Mesendoderm (in vitro differentiated cells): ENCODE measurements around the gene MIF4GD.

ENCODE experiments used
- DNase-seq: peaks from one replicate; pipeline ENCODE4 v3.0.0; 2013
- H2AK5ac ChIP-seq: 2 replicates; pipeline ENCODE4 v1.6.1; 2013; ENCODE audit warnings: low read length, inconsistent platforms
- H2BK120ac ChIP-seq: 2 replicates; pipeline ENCODE4 v1.6.1; 2013; ENCODE audit warnings: low read depth, mild to moderate bottlenecking, low read length, moderate library complexity, mixed read lengths
- H2BK15ac ChIP-seq: replicated peaks from 2 replicates; pipeline ENCODE4 v1.6.1; 2013; ENCODE audit warnings: low read depth, mild to moderate bottlenecking, moderate library complexity
- H2BK5ac ChIP-seq: 2 replicates; pipeline ENCODE4 v1.6.1; 2013; ENCODE audit warnings: low read length, inconsistent platforms
- H3K18ac ChIP-seq: 2 replicates; pipeline ENCODE4 v1.6.1; 2013; ENCODE audit warnings: mild to moderate bottlenecking, low read length, mixed read lengths
- H3K23ac ChIP-seq: one replicate; pipeline ENCODE4 v1.6.1; 2013; ENCODE audit warnings: low read length
- H3K27ac ChIP-seq: 2 replicates; pipeline ENCODE4 v1.5.1; 2013; ENCODE audit warnings: low read depth, mild to moderate bottlenecking, inconsistent platforms, low read length, moderate library complexity
- H3K27me3 ChIP-seq: 2 replicates; pipeline ENCODE4 v1.6.1; 2013; ENCODE audit warnings: low read length, control low read depth, mild to moderate bottlenecking, inconsistent platforms; ENCODE audit not compliant: insufficient read depth, poor library complexity
- H3K36me3 ChIP-seq: 2 replicates; pipeline ENCODE4 v1.6.1; 2013; ENCODE audit warnings: low read length, inconsistent platforms; ENCODE audit not compliant: control insufficient read depth, insufficient read depth
- H3K4ac ChIP-seq: one replicate; pipeline ENCODE4 v1.6.1; 2013; ENCODE audit warnings: low read depth, mild to moderate bottlenecking, low read length, moderate library complexity
- H3K4me1 ChIP-seq: 2 replicates; pipeline ENCODE4 v1.6.1; 2013; ENCODE audit warnings: low read depth, low read length, inconsistent platforms; ENCODE audit not compliant: control insufficient read depth
- H3K4me2 ChIP-seq: 2 replicates; pipeline ENCODE4 v1.6.1; 2013; ENCODE audit warnings: low read length
- H3K4me3 ChIP-seq: 2 replicates; pipeline ENCODE4 v1.5.1; 2013; ENCODE audit warnings: mild to moderate bottlenecking, low read length
- H3K56ac ChIP-seq: one replicate; pipeline ENCODE4 v1.6.1; 2013; ENCODE audit warnings: low read length
- H3K79me1 ChIP-seq: 2 replicates; pipeline ENCODE4 v1.6.1; 2013; ENCODE audit warnings: low read length, inconsistent platforms
- H3K79me2 ChIP-seq: 2 replicates; pipeline ENCODE4 v1.6.1; 2013; ENCODE audit warnings: mild to moderate bottlenecking, low read length; ENCODE audit not compliant: control insufficient read depth, insufficient read depth
- H3K9ac ChIP-seq: 2 replicates; pipeline ENCODE4 v1.6.1; 2013; ENCODE audit warnings: low read length, inconsistent platforms
- H4K5ac ChIP-seq: one replicate; pipeline ENCODE4 v1.6.1; 2013; ENCODE audit warnings: low read length
- H4K8ac ChIP-seq: one replicate; pipeline ENCODE4 v1.6.1; 2013; ENCODE audit warnings: low read depth, mild to moderate bottlenecking, control low read depth, low read length, moderate library complexity
- WGBS: extraction: QIAGEN DNeasy Blood & Tissue Kit; methylation state at CpG from one replicate; pipeline ENCODE4 v1.1.7; 2013; ENCODE audit warnings: low lambda C conversion rate, missing lambda C conversion rate; ENCODE audit not compliant: insufficient coverage; ENCODE audit errors: extremely low coverage; 5-methylcytosine and 5-hydroxymethylcytosine counted together

Gene MIF4GD

DNA sequence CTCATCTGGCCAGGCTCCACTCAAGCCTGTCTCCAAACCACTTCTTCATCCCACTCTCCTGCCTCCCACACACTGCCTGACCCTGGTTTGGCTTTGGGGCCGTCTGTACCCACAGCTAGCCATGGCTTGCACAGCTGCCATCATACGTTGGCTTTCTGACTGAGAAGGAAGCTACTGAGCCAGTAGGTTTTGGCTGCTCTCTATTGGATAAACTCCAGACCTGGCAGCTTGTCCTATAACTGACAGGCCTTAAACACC is 3.9 kb downstream of the MIF4GD start:
- Histone ChIP-seq H2BK120ac (no peak overlapping the region), H3K4me1 (peaks cover 5% of the 10 kb centered on the region)
- no peak for DNase-seq

DNA sequence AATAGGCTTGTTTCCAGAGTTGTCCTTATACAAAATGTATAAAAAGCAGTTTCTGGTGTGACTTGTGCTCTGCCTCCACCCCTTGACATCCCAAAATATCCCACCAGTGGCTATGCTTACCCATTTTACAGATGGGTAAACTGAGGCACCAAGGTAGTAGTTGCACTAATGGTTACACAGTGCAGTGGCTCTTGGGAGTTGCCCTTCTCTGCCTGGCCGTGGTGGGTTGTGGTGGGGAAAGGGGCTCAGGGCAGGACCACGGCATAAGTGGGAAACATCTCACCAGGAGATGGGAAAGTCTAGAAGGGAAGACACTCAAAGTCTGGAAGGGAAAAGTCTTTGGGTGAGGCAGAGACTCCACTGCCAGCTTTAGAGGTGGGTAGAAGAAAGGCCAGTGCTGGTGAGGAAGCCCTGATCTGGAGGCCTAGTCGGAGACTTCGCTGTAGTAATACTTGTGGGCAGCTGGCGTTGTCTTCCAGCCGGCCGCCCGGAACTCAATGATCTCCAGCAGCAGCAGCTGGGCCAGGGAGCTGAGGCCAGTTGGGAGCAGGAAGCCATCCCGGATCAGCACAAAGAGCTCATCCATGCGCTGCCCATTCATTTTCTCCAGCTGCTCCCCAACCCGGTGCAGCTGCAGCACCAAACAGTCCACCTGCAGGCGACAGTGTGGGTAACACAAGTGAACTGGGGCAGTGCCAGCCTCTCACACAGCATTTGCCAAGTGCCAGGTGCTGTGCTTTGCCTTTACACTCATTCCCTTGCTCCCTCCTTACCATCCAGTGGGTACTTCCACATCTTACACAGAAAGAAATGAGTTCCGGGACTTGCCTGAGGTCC is 4.5 kb downstream of the MIF4GD start:
- no peak overlapping the region for H3K27ac ChIP-seq
- no peak overlapping the region for H3K56ac ChIP-seq
- H3K4me2 ChIP-seq = no peak overlapping the region
- H2BK120ac ChIP-seq = no peak overlapping the region
- H3K9ac ChIP-seq = no peak overlapping the region
- H3K23ac ChIP-seq = no peak overlapping the region
- H3K4me1 ChIP-seq = peaks cover 5% of the 10 kb centered on the region
- DNase-seq = no peak
- peaks cover 12% of the 10 kb centered on the region for H3K36me3 ChIP-seq
- H3K18ac ChIP-seq = no peak overlapping the region
- H3K79me1 ChIP-seq = peaks cover 14% of the 10 kb centered on the region
- no peak overlapping the region for H4K5ac ChIP-seq
- no peak overlapping the region for H2BK5ac ChIP-seq
- H2AK5ac ChIP-seq = no peak overlapping the region
- H3K79me2 ChIP-seq = peaks cover 14% of the 10 kb centered on the region
- no peak overlapping the region for H4K8ac ChIP-seq
- H3K4ac ChIP-seq = no peak overlapping the region
- no peak overlapping the region for H3K4me3 ChIP-seq
- H2BK15ac ChIP-seq = no peak overlapping the region
- no peaks in the 10 kb centered on the region for H3K27me3 ChIP-seq
- no CpG with 5 or more reads among the region's 13 CpGs for WGBS

More for the DNA sequence above, 3.9 kb downstream of the MIF4GD start:
- no peak overlapping the region for H3K18ac ChIP-seq
- H3K27ac ChIP-seq = no peak overlapping the region
- H2AK5ac ChIP-seq = no peak overlapping the region
- H4K8ac ChIP-seq = no peak overlapping the region
- peaks cover 12% of the 10 kb centered on the region for H3K79me1 ChIP-seq
- peaks cover 11% of the 10 kb centered on the region for H3K79me2 ChIP-seq
- H2BK5ac ChIP-seq = no peak overlapping the region
- no peak overlapping the region for H3K9ac ChIP-seq
- no peak overlapping the region for H3K56ac ChIP-seq
- H4K5ac ChIP-seq = no peak overlapping the region
- no peak overlapping the region for H2BK15ac ChIP-seq
- no peak overlapping the region for H3K23ac ChIP-seq
- H3K27me3 ChIP-seq = no peaks in the 10 kb centered on the region
- peaks cover 12% of the 10 kb centered on the region for H3K36me3 ChIP-seq
- WGBS = no CpG with 5 or more reads among the region's 2 CpGs
- H3K4me2 ChIP-seq = no peak overlapping the region
- no peak overlapping the region for H3K4ac ChIP-seq
- no peak overlapping the region for H3K4me3 ChIP-seq

DNA sequence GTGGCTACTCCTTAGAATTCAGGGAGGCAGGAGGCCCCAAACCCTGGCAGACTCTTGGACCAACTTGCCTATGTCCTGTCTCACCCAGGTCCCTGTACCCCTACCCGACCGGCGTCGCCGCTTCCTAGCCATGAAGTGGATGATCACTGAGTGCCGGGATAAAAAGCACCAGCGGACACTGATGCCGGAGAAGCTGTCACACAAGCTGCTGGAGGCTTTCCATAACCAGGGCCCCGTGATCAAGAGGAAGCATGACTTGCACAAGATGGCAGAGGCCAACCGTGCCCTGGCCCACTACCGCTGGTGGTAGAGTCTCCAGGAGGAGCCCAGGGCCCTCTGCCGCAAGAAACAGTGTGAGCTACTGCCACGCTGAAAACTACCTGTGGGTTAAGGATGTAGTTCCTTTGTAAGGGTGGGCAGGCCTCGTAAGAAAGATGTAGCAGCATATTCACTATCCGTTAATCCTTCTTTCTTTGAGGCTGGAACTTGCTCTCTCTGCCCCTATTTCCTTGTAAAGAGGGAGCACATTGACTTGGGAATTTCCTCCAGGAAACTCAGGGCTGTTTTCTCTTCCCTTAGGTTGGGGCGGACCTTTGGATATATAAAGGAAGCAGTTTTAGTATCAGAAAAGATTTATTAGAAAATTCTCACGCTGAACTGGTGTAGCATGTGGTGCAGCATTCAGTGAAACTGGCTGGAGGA is 5.3 kb downstream of the MIF4GD start:
- Histone ChIP-seq H2BK5ac (no peak overlapping the region), H3K4me2 (no peak overlapping the region), H4K5ac (no peak overlapping the region), H3K23ac (no peak overlapping the region), H2BK15ac (no peak overlapping the region), H4K8ac (no peak overlapping the region), H3K18ac (no peak overlapping the region), H3K9ac (no peak overlapping the region), H3K27ac (no peak overlapping the region), H3K4ac (no peak overlapping the region), H3K4me1 (peaks cover 5% of the 10 kb centered on the region), H2AK5ac (no peak overlapping the region), H3K79me2 (peaks cover 19% of the 10 kb centered on the region), H2BK120ac (no peak overlapping the region), H3K79me1 (peaks cover 14% of the 10 kb centered on the region), H3K36me3 (peaks cover 12% of the 10 kb centered on the region), H3K56ac (no peak overlapping the region), H3K27me3 (no peaks in the 10 kb centered on the region), H3K4me3 (no peak overlapping the region)
- no CpG with 5 or more reads among the region's 17 CpGs for WGBS
- DNase-seq = no peak

DNA sequence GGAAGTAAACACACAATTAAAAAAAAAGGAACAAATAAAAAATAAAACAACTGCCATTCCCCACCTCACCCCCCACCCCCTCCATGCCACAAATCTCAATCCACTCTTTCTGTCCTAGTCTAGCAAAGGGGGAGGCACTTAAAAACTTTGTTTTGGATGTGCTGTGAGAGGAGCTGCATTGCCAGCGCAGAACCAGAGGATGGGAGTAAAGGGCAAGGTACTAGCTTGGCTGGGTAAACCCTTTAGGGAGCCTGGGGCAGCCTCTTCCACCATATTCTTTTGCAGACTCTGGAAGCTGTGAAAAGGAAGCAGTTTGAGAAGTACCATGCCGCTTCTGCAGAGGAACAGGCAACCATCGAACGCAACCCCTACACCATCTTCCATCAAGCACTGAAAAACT is 8.0 kb downstream of the MIF4GD start:
- H3K4ac ChIP-seq = no peak overlapping the region
- H3K27ac ChIP-seq = no peak overlapping the region
- H3K79me1 ChIP-seq = peaks cover 29% of the 10 kb centered on the region
- H3K56ac ChIP-seq = no peak overlapping the region
- H3K36me3 ChIP-seq = peaks cover 12% of the 10 kb centered on the region
- H3K4me3 ChIP-seq = no peak overlapping the region
- peak; percentile 35 for DNase-seq
- WGBS = no CpG with 5 or more reads among the region's 4 CpGs
- no peak overlapping the region for H2BK5ac ChIP-seq
- H2AK5ac ChIP-seq = no peak overlapping the region
- H4K5ac ChIP-seq = no peak overlapping the region
- H2BK15ac ChIP-seq = no peak overlapping the region
- H3K4me1 ChIP-seq = peaks cover 9% of the 10 kb centered on the region
- peak overlapping the region; percentile 99 for H3K9ac ChIP-seq
- no peak overlapping the region for H2BK120ac ChIP-seq
- peaks cover 38% of the 10 kb centered on the region for H3K79me2 ChIP-seq
- H3K4me2 ChIP-seq = no peak overlapping the region
- no peak overlapping the region for H3K18ac ChIP-seq
- no peak overlapping the region for H3K23ac ChIP-seq
- no peaks in the 10 kb centered on the region for H3K27me3 ChIP-seq
- H4K8ac ChIP-seq = no peak overlapping the region

DNA sequence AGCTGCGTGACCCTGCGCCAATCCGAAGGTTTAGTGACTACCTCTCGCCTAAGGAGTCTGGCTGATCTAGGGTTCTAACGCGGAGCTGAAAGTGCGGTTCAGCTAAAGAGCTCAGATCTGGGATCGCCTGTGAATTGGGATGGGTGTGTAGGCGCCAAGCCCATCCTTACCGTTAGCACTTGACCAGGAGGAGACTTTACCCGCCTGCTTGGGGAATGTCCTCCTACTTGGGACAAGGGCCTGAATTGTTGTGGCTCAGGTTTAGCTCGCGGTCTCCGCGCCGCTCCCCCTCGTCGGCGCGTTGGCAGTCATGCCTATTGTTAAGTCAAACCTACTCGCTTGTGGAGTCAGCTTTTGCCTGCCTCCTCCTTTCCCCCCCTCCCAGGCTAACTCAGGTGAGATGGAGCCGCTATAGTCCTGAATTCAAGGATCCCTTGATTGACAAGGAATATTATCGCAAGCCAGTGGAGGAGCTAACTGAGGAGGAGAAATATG is 8.9 kb downstream of the MIF4GD start:
- H3K4ac ChIP-seq = peak overlapping the region; percentile 75
- no CpG with 5 or more reads among the region's 23 CpGs for WGBS
- no peak overlapping the region for H4K8ac ChIP-seq
- peak; percentile 72 for DNase-seq
- H4K5ac ChIP-seq = peak overlapping the region; percentile 100
- no peak overlapping the region for H2BK15ac ChIP-seq
- H3K27ac ChIP-seq = peak overlapping the region; percentile 55
- peak overlapping the region; percentile 16 for H3K23ac ChIP-seq
- H3K56ac ChIP-seq = peak overlapping the region; percentile 99
- H3K4me2 ChIP-seq = peak overlapping the region; percentile 23
- H3K4me1 ChIP-seq = peaks cover 7% of the 10 kb centered on the region
- H3K27me3 ChIP-seq = no peaks in the 10 kb centered on the region
- peak overlapping the region; percentile 52 for H2BK5ac ChIP-seq
- no peak overlapping the region for H2BK120ac ChIP-seq
- peak overlapping the region; percentile 98 for H3K4me3 ChIP-seq
- H3K18ac ChIP-seq = no peak overlapping the region
- H3K79me2 ChIP-seq = peaks cover 38% of the 10 kb centered on the region
- peaks cover 29% of the 10 kb centered on the region for H3K79me1 ChIP-seq
- H3K9ac ChIP-seq = peak overlapping the region; percentile 99
- peaks cover 12% of the 10 kb centered on the region for H3K36me3 ChIP-seq
- H2AK5ac ChIP-seq = peak overlapping the region; percentile 89
